GM19238 (cell line): Measurements from ENCODE around the gene ZFYVE28.
"Not testable (repeated sequence)": the region's sequence is repeated elsewhere in the genome, so short reads cannot be mapped to it uniquely, and the experiment has no call there.

Experiments
- DNase-seq: peaks from one replicate; pipeline ENCODE4 v3.0.0; 2011; ENCODE audit warnings: low spot score; ENCODE audit not compliant: insufficient read length

ZFYVE28 gene

DNA sequence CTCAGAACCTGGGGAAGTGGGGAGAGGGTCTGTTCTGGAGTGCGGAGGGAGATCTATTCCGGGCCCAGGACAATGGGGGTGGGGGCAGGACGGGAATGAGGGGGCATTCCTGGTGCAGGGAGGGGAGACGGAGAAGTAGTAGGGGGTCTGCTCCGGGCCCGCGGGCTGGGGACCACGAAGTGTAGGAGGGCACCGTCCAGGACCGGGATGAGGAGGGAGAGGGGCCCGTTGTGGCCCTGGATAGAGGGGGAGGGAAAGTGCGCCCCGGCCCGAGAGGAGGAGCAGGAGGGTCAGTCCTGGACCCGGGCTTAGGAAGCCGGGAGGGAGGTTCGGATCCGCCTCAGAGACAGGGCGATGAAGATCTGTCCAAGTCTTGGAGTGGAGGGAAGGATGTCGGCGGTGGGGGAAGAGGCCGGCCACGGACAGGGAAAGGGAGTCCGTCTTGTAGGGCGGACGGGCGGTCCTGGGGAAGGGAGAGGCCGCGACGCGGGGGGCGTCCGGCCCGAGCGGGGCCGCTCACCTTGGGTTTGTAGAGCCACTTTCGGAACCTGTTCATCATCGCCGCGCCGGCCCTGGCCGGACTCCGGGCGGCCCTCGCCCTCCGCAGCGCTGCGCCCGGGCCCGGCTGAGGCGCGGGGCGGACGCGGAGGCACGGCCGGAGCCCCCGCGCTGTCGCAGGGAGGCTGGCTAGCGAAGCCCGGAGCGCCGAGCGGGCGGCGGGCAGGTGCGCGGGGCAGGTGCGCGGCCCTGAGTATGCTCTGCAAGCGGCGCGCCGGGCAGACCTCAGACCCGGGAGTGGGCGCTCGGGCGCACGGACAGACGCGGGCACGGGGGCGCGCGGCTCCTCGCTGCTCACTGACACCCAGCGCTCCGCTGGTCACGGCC is at the start of gene ZFYVE28:
TSS of gene ZFYVE28 (minus strand) at position 881 of the 885 bp plus-strand sequence. CDS start at position 559, 322 bp downstream.
- no peak for DNase-seq

DNA sequence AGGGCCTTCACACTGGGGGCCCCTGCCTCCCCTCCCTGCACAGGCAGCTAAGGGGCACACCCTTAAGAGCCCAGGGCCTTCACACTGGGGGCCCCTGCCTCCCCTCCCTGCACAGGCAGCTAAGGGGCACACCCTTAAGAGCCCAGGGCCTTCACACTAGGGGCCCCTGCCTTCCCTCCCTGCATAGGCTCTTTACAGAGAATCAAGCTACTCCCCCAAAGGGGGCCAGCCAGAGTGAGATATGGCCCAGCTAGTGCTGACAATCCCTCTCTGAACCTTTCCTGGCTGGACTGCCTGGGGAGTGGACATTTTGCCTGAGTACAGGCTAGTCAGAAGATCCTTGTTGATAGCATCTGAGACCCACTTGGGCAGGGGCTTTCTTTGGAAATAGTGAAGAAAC is 47.1 kb upstream of the ZFYVE28 start:
- not testable (repeated sequence) for DNase-seq

DNA sequence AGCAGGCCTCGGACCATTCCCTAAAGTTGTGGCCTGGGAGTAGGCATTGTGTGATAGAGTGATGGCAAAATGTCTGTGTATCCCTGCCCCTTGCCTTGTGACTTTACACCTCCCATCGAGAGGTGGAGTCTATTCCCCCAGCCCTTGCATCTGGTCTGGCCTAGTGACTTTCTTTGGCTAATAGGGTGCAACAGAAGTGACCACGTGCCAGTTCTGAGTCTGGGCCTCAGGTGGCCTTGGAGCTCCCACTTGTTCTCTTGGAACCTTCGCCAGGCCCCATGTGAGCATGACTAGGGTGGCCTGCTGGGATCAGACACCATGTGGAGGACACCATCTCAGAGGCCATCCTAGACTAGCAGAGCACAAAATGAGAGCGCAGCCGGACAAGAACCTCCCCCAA is 46.6 kb upstream of the ZFYVE28 start:
- DNase-seq, result no peak

DNA sequence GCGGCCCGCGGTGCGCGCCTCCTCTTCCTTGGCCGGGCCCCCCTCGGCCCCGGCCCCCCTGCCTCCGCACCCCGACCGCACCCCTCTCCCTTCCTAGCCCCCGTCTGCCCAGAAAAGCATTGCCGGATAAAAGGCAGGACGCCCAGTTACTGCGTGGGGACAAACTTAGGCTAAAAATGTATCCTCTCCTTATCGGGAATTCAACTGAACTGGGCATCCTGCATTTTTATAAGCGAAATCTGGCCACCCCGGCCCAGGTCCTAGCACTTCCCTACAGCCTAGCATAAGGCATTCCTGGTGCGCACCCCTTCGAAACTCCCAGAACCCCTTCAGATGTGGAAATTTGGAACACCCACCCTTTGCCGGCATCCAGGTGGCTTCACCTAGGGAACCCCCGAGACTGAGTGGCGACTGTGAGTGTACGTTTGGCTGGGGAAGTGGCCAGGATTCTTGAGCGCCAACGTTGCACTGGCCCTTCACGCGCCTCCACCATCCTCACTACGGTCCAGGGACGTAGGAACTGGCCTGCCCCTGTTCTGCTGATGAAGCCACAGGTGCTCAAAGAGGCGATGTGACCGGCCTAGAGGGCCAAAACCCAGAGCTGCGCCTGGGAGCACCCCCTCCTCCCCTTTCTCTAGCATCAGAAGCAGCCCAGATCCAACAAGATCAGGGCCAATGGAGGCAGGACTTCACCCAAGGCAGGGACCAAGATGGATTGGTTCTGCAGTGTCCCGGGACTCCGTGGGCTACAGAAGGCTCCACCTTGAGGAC is 44.7 kb upstream of the ZFYVE28 start:
- no peak for DNase-seq

DNA sequence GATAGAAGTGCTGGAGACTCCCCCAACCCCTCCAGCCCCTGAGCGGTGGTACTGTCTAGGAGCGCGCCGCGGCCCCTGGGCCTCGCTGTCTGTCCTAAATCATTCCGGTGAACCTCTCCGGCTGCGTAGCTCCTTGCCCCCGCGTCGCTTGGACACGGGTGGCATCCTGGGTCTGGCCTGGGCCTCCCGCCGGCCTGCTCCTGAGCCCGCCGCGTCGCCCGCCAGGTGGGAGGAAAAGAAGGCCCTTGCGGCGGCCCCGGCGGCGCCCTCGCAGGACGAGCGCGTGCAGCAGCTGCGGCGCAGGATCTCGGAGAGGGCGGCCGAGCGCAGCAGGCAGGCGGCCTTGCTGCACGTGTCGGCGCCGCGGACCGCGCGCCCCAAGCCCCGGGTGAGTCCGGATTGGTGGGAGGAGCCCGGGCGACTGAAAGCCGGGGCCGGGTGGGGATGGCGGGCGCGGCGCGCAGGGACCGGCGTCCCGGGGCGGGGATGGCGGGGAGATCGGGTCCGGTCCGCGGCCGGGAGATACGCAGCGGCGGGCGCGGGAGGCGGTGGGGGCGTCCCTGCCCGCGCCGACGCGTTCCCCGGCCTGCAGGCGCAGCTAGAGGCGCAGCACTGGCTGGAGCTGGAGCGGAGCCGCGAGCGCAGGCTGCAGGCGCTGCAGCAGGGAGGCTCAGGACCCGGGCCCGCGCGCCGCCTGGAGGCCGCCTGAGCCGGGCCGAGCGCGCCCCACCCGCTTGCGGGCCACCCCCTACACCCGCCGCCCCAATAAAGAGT is 44.0 kb upstream of the ZFYVE28 start:
- peak; percentile 85 for DNase-seq

DNA sequence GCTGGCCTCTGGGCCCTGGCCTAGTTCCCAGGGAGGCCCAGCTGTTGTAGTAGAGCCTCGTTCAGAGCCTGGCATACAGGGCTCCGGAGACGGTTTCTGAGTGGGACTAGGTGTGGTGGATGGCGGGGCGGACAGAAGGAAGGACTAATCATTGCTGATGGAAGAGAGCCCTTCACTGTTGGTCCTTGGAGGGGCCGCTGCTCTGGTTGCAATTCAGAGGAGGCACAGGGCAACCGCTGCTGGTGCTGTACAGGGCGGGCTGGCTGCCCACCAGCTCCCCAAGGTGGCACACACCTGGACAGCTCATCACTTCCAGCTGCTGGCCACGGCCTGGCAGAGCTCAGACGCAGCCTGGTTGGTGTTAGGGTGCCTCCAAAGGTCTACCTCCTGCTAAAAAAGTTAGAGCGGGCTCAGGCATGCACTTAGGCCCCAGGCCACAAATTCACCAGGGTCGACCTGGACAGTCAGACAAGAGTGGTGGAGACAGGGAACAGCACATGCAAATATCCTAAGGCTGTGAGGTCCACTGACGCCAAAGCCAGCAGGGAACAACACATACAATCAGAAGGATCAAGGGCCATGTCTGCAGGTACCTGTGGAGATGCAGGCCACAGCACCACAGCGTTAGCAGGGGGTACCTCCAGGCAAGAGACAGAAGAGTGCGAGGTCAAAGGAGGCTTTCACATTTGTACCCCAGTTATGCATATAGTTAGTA is 43.0 kb upstream of the ZFYVE28 start:
- DNase-seq, result no peak

DNA sequence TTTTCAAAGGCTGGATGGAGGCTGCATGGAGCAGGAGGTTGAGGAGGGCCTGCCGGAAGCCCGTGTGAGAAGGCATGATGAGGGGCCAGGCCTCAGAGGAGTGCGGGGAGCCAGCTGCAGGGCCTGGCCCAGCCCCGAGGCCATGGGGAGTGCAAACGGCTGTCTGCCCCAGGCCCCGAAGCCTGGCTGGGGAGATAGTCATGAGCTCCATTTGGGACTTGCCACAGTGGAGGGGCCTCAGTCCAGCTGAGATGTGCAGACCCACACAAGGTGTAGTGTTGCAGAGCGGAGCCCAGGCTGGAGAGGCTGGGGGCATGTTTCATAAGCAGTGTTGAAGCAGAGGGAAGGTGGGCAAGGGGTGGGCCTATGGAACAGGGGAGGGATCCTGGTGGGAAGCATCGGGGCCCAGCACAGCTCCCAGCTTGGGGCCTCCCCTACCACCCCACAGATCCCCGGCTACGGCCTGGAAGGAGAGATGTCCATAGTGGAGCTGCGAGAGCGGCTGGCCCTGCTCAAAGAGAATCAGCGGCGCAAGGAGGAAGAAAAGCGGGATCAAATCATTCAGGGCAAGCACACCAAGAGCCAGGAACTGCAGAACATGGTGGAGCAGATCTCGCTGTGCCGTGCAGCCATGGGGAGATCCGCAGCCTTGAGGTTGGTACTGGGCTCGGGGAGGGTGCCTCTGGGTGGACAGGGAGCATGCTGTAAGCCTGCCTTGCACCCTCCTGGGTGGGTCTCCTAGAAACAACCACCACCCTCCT is 41.3 kb upstream of the ZFYVE28 start:
- no peak for DNase-seq

DNA sequence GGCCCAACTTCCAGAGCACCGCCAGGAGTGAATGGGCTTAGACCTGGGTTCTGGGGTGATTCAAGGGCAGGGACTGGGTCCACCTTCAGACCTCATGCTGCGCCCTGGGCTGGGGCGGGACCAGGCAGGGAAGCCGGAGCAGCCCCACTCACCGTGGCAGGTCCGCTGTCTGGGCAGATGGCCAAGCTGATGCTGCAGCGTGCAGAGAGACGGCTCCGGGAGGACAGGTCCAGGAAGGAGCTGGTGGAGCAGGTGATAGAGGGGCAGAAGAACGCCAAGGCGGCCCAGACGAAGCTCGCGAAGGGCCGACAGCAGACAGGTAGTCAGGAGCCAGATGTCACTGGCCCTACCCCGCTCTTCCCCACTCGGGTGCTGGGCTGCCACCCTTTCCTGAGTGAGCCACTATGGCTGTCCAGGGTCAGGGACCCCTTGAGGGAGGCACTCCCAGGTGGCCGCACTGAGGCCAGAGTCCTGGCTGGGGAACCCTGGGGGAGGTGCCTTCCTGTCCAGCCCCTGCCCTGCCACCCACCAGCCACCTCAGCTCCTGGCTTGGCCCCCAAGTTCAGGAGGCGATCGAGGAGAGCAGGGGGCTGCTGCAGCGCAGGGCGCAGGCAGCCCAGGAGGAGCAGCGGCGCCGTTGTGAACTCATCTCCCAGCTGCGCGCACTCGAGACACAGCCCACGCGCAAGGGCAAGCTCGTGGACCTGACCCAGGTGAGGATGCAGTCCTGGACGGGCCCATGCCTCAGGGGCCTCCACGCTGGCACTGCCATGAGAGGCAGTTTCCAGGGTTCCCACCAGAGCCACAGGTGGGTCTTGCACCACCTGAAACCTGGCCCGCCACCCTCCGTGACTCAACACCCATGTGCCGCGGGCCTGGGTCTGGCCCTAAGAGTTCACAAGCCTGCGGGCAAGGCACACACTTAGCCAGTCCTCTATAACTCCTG is 40.4 kb upstream of the ZFYVE28 start:
- DNase-seq, result no peak

DNA sequence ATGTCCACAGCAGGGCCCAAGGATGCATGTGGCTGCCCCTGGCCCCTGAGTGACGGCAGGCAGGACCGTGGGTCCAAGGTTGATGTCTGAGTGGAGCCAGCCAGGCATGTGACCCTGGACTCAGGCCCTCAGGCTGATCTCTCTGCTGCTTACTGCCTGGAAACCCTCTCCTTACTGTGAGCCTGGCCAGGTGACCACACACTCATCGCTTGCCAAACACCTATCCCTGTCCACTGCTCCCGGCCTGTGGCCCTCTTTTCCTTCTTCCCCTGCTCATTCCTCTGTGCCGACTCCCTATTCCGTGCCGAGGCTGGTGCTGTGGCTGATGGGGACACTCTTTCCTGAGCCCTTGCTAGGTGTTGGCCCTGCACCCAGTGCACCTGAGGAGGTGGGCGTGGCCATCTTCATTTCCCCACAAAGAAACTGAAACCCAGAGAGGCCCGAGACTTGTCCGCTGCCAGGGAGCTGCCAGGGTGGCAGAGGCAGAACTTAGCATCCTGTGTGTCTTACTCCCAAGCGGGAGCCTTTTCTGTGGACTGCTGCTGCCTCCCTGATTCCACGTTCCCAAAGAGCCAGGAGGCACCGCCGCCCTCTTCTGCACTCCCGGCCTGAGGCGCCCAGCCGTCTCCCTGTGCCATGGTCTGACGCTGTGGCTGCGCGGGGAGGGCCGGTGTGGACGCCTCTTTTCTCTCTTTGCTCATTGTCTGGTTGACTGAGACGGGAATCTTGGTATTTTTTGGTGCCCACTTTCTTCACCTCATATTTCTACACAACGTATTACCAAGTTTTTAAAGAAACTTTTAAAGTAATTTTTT is 39.2 kb upstream of the ZFYVE28 start:
- no peak for DNase-seq

DNA sequence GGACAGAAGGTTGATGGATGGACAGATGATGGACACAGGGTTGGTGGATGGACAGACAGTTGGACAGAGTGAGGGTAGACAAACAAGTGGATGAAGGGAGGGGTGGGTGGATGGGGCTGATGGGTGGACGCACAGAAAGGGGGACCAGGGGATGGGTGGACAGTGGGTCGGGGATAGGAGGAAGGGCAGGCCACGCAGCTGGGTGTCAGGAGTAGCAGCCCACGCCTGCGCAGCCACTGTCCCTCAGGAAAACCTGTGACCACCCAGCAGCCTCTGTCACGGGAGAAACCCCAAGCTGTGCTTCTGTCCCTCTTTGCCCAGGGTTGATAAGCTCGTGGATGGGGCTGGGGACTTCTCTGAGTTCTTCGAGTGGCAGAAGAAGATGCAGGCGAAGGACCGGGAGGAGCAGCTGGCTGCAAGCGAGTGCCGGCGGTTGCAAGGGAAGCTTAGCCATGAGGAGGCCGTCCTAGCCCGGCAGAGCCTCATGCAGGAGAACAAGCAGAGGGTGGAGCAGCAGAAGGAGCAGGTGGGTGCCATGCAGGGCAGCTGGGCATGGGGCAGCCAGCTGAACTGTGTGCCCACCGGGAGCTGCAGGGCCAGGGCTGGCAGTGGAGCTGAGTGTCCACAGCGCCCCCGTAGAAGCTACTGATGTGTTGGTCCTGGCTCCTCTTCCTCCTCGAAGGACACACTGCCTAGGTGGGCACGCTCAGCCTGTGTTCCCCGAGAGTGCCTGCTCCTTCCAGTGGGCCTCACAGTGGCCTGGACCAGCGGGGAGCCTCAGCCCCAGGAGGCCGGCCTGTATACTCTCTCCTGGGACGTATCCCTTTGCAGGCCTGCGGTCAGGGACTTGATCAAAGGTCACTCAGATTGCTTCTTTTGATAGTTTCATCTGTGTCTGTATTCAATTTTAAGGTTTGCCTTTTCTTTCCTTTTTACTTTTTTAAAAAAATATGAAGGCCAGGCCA is 33.7 kb upstream of the ZFYVE28 start:
- no peak for DNase-seq

DNA sequence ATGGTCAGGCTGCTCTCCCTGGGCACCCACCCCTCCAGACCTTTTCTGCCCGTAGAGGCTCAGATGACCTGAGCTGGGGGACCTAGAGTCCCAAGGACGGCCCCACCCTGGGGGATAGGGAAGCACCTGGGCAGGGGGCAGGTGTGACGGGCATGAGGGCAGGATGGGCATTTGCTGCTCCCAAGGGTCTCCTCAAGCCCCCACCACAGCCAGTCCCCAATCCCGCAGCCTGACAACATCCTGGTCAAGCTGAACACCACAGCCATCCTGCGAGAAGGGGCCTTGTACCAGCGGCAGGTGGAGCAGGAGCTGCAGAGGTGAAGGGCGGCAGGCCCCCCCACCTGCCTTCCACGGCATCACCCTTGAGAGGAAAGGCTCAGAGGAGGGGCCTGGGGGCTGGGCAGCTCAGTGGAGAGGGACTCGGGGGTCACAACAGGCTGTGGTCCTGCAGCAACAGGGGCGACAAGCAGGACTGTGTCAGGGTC is 32.6 kb upstream of the ZFYVE28 start:
- DNase-seq, result no peak

DNA sequence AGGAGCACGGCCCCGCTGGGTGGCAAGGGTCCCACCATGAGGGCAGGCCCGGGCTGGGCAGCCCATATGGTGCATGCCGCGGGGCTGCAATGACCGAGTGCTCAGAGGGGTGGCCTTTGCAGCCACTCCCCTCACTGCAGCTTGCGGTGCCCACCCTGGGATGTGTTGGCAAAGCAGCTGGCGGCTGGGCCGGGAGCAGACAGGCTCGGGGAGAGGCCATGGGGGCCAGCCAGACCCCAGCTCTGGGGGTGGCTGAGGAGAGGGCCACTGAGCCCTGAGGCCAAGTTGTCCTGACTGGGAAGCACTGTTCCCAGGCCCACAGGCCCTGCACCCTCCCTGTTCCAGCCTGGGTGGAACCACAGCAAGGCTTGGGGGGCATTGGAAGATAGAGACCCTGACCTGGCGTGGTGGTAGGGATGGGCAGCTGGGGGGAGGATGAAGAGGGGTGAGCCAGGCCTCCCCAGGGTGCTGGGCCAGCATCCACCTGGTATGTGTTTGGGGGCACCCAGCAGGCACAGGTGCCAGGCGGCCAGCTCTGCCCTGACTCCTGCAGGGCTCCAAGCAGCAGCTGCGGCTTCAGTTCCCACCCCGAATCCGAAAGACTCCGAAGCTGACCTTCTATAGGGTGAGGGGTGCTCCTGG is 32.1 kb upstream of the ZFYVE28 start:
- DNase-seq, result no peak

DNA sequence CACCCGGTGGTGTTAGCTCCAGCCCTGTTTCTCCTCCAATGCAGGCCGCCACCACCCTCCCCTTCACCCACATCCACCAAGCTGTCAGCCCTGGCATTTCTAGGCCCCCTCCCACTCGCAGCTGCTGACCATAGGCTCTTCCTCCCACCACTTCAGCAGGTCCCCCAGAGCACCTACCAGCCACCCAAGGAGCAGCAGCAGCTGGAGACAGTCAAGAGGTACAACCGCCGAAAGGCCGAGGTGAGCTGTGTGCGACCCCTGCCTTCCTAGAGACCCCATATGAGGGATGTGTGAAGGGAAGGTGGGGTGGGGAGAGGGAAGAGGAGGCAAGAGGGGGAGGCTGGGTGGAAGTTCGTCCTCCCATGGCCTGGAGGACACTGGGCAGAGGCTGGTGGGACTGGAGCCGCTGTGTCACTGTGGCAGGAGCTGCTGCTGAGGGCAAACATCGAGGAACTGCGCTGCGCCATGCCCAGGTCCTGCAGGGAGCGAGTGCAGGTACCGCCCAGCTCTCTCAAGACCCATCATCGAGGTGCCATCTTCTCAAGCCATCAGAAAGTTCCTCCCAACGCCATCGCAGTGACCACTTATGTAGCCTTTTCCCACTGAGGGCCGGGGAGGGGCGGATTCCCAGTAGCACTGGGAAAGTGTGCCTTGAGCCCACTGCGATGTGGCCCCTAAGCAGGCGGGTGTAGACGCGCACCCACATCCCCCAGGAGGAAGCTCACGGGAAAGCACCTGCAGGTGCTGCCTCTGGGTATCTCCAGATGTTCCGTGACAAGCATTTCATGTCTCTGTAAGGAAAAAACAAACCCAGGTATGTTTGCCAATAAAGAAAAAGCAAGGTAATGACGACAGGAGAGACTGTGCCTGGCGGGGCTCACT is 31.3 kb upstream of the ZFYVE28 start:
- DNase-seq, result no peak

DNA sequence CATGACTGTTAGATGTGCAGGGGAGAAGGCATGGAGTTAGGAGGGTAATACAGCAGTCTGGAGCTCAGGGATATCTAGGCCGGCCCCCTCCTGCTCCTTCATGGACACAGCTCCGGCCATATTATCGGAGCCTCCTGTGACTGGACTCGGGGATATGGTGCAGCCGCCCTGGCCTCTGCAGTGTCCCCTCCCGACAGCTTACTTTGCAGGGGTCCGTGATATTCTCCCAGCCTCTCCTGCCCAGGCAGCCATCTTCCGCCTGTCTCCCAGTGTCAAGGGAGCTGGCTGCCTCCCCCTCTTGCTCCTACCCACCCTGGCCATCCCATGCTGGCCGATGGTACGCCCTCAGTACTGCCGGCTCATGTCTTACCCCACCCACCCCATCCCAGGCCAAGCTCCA is 30.6 kb upstream of the ZFYVE28 start:
- no peak for DNase-seq

DNA sequence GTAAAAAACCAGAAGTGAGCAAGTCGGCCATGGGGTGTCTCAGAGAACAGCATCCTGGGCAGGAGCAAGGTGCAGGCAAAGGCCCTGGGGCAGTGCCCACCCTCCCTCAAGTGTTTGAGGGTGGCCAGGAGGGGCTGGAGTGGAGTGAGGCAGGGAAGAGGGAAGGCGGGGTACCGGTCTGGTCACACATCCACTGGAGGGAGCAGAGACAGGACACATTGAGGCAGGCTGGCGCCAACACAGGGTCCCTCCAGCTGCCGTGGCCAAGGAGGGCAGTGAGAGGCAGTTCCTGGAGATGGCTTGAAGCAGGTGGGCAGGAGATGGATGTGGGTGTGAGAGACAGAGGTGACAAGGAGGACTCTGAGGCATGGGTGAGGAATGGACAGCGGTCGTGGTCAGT is 30.1 kb upstream of the ZFYVE28 start:
- DNase-seq, result no peak
